ENCODE measurements around the gene SMCO3. TPM values are rescaled to one million over a fixed set of nuclear protein-coding genes. Genes with fewer than 3 reads are reported as not detected.

The SMCO3 gene
- total and polyA plus RNA-seq, 10 of the 15 experiments (the other 5 are each of a cell fraction or from before 2014, with no cell fraction given): 0.05 to 0.35 (median 0.10) TPM; not detected in 6

GRCh38 chr12:14803011-14803829, 10.8 kb downstream of the SMCO3 start, which contains the start of the genes C12orf60 and WBP11 (continued):
- TF ChIP-seq ZNF687 (IDR thresholded peaks at IDR 0.05): 0 out of 2 replicates have a peak, but pooled peaks have one; percentile 22
- no peak for TF ChIP-seq MTA3 (IDR thresholded peaks at IDR 0.05; ENCODE audit: borderline replicate concordance, low read length)
- TF ChIP-seq BCLAF1 (IDR thresholded peaks at IDR 0.05): no peak
- TF ChIP-seq TARDBP (IDR thresholded peaks at IDR 0.05; ENCODE audit: borderline replicate concordance): no peak
- peak; percentile 81 for TF ChIP-seq CEBPZ (IDR thresholded peaks at IDR 0.05; ENCODE audit: low read depth, low read length)
- TF ChIP-seq USF2 (IDR thresholded peaks at IDR 0.05; ENCODE audit: borderline replicate concordance, low read depth, low read length): no peak
- no peak for TF ChIP-seq BHLHE40 (IDR thresholded peaks at IDR 0.05; ENCODE audit: borderline replicate concordance in 1 of 2, low read depth in 2 of 2, low read length in 1 of 2)
- 0 out of 2 replicates have a peak, but pooled peaks have one; percentile 57 for TF ChIP-seq MLLT1 (IDR thresholded peaks at IDR 0.05)
- no peak for TF ChIP-seq EED (IDR thresholded peaks at IDR 0.05; ENCODE audit: low read depth)
- TF ChIP-seq SUPT20H (IDR thresholded peaks at IDR 0.05; ENCODE audit: borderline replicate concordance, control insufficient read depth, low read depth, low read length): no peak
- TF ChIP-seq SKIL (IDR thresholded peaks at IDR 0.05; ENCODE audit: low read depth, poor library complexity, severe bottlenecking): no peak
